Spinal cord (tissue), 10 donors: ENCODE data around the gene KRT26. TPM values are rescaled to one million over a fixed set of nuclear protein-coding genes. Genes with fewer than 3 reads are reported as not detected.

Experiments
- DNase-seq, 6 donors: peaks; one replicate each; pipeline versions ENCODE4 v3.0.0 to v3.0.0-alpha.2; 2013 to 2015; ENCODE audit warnings: low spot score in 6 of 6, low read depth in 4 of 6
- H3K27ac ChIP-seq: one replicate; pipeline ENCODE4 v1.5.1; 2013; ENCODE audit warnings: low read depth, low read length, control low read depth
- H3K27me3 ChIP-seq: one replicate; pipeline ENCODE4 v1.6.1; 2013; ENCODE audit warnings: low read length; ENCODE audit not compliant: control insufficient read depth, insufficient read depth
- H3K36me3 ChIP-seq: one replicate; pipeline ENCODE4 v1.6.1; 2013; ENCODE audit warnings: low read length; ENCODE audit not compliant: control insufficient read depth, insufficient read depth
- H3K4me1 ChIP-seq: one replicate; pipeline ENCODE4 v1.6.1; 2013; ENCODE audit warnings: low read length; ENCODE audit not compliant: control insufficient read depth, insufficient read depth
- H3K4me3 ChIP-seq: one replicate; pipeline ENCODE4 v1.5.1; 2013; ENCODE audit warnings: low read depth, low read length, control low read depth
- H3K9me3 ChIP-seq: one replicate; pipeline ENCODE4 v1.6.1; 2013; ENCODE audit warnings: low read length; ENCODE audit not compliant: control insufficient read depth, insufficient read depth
- WGBS: methylation state at CpG from one replicate; pipeline ENCODE4 v1.1.5; 2013; ENCODE audit warnings: missing lambda C conversion rate; ENCODE audit not compliant: insufficient coverage; 5-methylcytosine and 5-hydroxymethylcytosine counted together
- polyA plus RNA-seq, 2 donors: library from polyadenylated mRNA; unstranded; fragments of 120-200 nt; gene quantifications; one replicate each; pipeline ENCODE4 v1.2.1, GENCODE V29; 2013; ENCODE audit not compliant: insufficient read length in 2 of 2
- total RNA-seq, 2 donors: library from RNA; depleted of rRNA in 1 of 2; stranded (reverse); fragments of 120-200 nt in 1 of 2; fragments of >200 nt in 1 of 2; gene quantifications; one replicate each; pipeline versions ENCODE4 v1.2.3 to v1.2.4, GENCODE V29; 2013 to 2014
- donor health status: healthy.

KRT26 gene
- total and polyA plus RNA-seq, 4 donors = not detected

DNA sequence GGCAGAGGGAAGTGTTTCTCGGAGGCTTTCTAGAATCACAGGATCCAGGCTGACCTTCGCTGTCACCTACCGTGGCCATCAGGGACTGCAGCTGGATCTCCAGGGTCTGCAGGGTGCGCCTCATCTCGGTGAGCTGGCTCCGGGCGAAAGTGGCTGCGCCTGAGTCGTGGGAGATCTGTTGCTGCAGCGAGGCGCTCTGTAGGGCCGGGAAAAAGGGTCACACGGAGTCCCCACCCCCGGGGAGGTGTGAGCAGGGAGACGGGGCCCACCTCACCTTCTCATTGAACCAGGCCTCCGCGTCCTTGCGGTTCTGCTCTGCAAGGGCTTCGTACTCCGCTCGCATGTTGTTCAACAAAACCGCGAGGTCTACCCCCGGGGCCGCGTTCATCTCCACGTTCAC, 24.8 kb upstream of the KRT26 start:
- Histone ChIP-seq H3K4me1 (no peaks in the 10 kb centered on the region), H3K36me3 (no peaks in the 10 kb centered on the region), H3K27me3 (peaks cover 23% of the 10 kb centered on the region), H3K27ac (no peak overlapping the region), H3K4me3 (no peak overlapping the region), H3K9me3 (no peaks in the 10 kb centered on the region)
- WGBS = 74% methylated on average over 25 of the region's 27 CpGs
- DNase-seq = no peak

DNA sequence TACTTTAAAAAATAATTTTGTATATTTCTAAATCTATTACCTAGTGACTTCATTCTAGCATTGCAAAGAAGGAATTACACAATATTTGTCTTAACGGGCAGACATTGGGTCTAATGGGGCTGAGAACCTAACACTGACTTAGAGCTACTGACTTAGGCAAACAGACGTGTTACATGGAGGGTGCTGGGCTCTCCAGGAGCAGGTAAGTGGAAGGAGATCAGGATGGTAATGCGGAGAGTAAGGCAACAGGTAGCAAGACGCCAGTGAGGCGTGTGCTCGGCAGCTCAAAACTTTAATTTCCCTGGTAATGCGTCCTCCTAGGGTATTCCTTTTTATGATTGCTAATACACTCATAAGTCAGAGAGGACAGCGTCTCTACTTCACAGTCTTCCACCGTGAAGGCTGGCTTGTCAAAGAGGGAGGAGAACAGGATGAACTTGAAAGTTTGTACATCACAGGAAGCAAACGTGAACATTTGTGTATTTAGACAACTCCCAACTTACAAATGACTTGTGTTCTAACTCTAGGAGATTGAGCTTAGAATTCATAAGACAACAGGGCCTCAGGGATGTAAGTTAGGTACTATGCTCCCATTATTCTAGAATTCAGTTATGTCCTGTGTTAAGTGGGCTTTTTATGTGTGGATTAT, 23.1 kb upstream of the KRT26 start:
- WGBS = 80% methylated on average over 1 of the region's 10 CpGs
- no peak for DNase-seq

DNA sequence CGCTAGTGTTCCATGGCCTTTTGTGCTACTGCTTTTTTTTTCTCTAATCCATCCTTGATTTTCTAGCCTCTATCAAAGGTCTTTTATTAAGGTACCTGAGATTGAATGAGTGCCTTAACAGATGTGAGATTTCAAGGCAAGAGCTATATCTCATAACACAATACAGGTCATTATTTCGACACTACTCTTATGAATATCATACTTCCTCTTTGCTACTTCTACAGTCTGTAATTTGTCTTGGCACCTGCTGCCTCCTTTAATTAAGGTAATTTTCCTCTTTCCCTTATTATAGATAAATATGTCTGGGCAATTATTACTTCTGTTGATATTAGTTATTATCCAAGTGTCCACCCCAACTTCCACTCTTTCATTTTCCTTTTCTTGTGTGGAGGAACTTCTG, 22.5 kb upstream of the KRT26 start:
- Histone ChIP-seq H3K4me3 (no peak overlapping the region), H3K27ac (no peak overlapping the region), H3K4me1 (no peaks in the 10 kb centered on the region), H3K27me3 (peaks cover 8% of the 10 kb centered on the region), H3K36me3 (no peaks in the 10 kb centered on the region), H3K9me3 (no peaks in the 10 kb centered on the region)
- WGBS = no CpG with 5 or more reads among the region's 2 CpGs
- DNase-seq = peak in 1 of 6 donors; percentile 4

More for the DNA sequence above, 23.1 kb upstream of the KRT26 start:
- H3K36me3 ChIP-seq = no peaks in the 10 kb centered on the region
- no peaks in the 10 kb centered on the region for H3K9me3 ChIP-seq
- H3K27me3 ChIP-seq = peaks cover 13% of the 10 kb centered on the region
- H3K27ac ChIP-seq = no peak overlapping the region
- H3K4me1 ChIP-seq = no peaks in the 10 kb centered on the region
- H3K4me3 ChIP-seq = no peak overlapping the region

DNA sequence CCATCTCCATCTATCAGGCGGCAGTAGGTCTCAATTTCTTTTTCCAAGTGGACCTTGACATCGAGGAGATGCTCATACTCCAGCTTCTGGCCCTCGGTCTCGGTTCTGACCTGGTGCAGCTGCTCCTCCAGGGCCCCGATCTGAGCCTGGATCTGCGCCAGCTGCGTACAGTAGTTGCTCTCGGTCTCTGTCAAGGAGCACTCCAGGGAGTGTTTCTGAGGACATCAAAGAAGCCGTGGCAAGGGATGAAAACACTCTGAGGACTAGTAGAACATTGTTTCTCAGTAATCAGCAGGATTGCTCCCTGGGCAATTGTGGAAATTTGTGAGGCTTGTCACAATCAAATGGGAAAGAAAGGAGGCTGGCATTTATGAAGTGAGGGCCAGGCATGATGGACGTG, 21.8 kb upstream of the KRT26 start:
- DNase-seq = peak in 1 of 6 donors; percentile 63
- Histone ChIP-seq H3K27ac (no peak overlapping the region), H3K4me1 (no peaks in the 10 kb centered on the region), H3K4me3 (no peak overlapping the region), H3K36me3 (no peaks in the 10 kb centered on the region), H3K9me3 (no peaks in the 10 kb centered on the region), H3K27me3 (peaks cover 6% of the 10 kb centered on the region)
- 48% methylated on average over 9 of the region's 10 CpGs for WGBS

DNA sequence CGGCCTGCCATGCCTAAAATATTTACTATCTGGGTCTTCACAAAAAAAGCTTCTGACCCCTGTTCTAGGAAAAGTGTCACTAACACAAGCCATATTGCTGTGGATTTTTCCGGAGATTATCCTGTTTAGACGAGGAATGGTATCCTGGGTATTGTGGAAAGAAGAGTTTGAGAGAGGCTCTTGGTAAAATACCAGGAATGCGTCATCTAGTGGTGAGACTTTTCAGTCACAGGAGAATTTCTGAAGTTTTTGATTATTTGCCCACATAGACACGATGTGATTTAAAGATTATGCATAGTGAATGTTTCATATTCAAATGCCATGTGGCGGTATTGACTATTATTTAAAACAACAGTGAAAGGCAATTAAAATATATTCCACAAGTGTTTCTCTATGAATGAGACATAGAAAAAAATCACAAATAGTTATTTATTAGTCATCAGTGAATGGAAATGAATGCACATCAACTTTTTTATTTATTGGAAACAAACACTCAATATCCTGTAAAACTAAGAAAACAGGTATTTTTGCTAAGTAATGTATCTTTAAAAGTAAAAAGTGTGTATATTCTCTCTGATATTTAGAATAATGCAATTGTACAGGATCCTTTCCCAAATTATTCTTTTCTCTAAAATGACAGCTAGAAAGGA, 19.9 kb upstream of the KRT26 start:
- Histone ChIP-seq H3K27me3 (peaks cover 2% of the 10 kb centered on the region), H3K27ac (no peak overlapping the region), H3K9me3 (no peaks in the 10 kb centered on the region), H3K4me1 (no peaks in the 10 kb centered on the region), H3K4me3 (no peak overlapping the region), H3K36me3 (no peaks in the 10 kb centered on the region)
- DNase-seq = peak in 3 of 6 donors; percentile 5 to 68 (median 50)
- WGBS = no CpG with 5 or more reads among the region's 6 CpGs

DNA sequence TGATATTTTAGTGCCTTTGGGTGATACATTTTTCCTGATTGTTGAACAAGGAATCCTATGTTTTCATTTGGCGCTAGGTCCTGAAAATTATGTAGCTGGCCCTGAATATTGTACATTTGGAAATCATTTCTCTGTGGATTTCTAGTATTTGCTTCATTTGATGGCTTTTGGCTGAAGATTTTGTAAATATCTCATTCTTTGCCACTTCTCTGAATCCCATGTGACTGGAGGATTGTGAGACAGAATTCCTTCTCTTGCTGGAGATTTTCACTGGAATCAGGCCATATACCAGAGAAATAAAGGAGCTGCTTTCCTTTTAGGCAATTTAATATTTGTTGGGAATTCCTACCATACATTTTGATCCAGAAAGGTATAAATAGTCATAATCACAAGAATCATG, 19.1 kb upstream of the KRT26 start:
- DNase-seq = peak in 1 of 6 donors; percentile 21
- Histone ChIP-seq H3K9me3 (no peaks in the 10 kb centered on the region), H3K4me1 (no peaks in the 10 kb centered on the region), H3K27me3 (no peaks in the 10 kb centered on the region), H3K27ac (no peak overlapping the region), H3K36me3 (no peaks in the 10 kb centered on the region), H3K4me3 (no peak overlapping the region)
- WGBS = 86% methylated on average over 1 of the region's 1 CpG

DNA sequence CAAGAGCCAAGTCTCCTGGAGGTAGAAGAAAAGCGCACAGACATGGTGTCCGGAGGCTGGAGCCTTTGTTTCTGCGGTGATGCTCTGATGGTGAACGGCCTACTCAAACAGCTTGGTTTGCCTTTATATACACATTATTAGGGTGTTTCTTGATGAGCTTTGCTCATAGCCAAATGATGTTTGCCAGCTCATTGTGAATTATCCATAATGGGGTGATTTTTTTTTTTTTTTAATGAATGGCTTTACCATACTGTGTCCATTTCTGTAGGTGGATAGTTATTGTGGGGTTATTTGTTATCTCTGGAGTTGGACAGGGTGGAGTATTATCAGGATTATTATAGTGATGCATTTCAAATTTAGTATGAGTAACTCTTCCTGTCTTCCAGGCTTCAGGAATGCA, 10.4 kb upstream of the KRT26 start, which contains the start of gene KRT27:
Gene KRT27, minus strand, starts transcription at position 101 of the 400 bp plus-strand sequence. Its CDS starts 57 bp downstream, at position 44.
- no peak for DNase-seq
- H3K27ac ChIP-seq = no peak within 1 kb of the TSS
- H3K9me3 ChIP-seq = no peaks in the 10 kb centered on the region
- H3K4me3 ChIP-seq = no peak within 1 kb of the TSS
- peaks cover 14% of the 10 kb centered on the region for H3K27me3 ChIP-seq
- H3K36me3 ChIP-seq = no peaks in the 10 kb centered on the region
- no peaks in the 10 kb centered on the region for H3K4me1 ChIP-seq
- no CpG with 5 or more reads among the region's 4 CpGs for WGBS

DNA sequence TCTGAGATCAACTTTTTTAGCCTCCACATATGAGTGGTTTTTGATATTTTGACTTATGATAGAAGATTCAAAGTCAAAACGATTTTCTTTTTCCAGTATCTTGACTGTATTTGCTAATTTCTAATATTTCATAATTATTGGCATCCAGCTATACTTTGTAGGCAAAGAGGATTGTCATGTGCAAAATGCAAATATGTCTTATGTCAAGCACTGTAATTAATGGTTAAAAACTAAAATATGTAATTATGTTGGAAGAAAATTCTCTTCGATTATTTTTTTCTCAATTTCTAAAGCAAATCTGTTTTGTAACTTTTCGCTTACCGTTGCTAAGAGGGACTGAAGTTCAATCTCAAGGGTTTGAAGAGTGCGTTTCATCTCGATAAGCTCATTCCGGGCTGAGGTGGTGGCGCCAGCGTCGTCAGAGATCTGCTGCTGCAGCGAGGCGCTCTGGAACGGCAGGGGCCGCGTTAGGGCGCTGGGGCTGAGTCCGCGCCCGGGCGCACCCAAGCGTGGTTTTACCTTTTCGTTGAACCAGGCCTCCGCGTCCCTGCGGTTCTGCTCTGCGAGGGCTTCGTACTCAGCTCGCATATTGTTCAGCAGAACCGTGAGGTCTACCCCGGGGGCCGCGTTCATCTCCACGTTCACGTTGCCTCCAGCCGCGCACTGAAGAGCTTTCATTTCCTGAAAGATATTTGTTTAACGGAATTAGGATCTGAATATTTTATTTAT, 7.3 kb upstream of the KRT26 start:
- H3K4me3 ChIP-seq = peak overlapping the region; percentile 19
- no peaks in the 10 kb centered on the region for H3K9me3 ChIP-seq
- no peaks in the 10 kb centered on the region for H3K36me3 ChIP-seq
- no peaks in the 10 kb centered on the region for H3K4me1 ChIP-seq
- peak in 1 of 6 donors; percentile 9 for DNase-seq
- H3K27me3 ChIP-seq = peaks cover 14% of the 10 kb centered on the region
- 21% methylated on average over 35 of the region's 37 CpGs for WGBS
- H3K27ac ChIP-seq = no peak overlapping the region

DNA sequence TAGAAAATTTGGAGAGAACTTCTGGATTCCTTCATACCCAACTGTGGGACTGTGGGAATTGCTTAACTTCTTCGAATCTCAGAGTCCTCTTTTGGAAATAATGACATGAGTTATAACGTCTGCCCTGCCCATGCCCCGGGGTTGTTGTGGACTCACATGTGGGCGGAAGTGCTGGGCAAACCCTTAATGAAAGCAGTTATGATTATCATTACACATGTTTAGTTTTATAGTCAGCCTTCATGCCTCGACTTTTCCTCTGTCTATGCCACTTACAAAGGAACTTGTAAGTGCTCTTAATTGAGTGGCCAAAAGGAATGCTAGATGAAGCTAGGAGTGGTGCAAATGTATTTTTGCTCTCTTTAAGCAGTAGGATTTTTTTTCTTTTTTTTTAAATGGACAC, 6.5 kb upstream of the KRT26 start:
- H3K4me3 ChIP-seq = no peak overlapping the region
- peaks cover 14% of the 10 kb centered on the region for H3K27me3 ChIP-seq
- H3K27ac ChIP-seq = no peak overlapping the region
- WGBS = 72% methylated on average over 2 of the region's 5 CpGs
- no peak for DNase-seq
- H3K36me3 ChIP-seq = no peaks in the 10 kb centered on the region
- H3K4me1 ChIP-seq = no peaks in the 10 kb centered on the region
- no peaks in the 10 kb centered on the region for H3K9me3 ChIP-seq
